A549 (cell line): Measurements from ENCODE around the gene CNOT1.

Source experiments
- CBX2 ChIP-seq: fragments of 200-600 bp; sonication (generic); IDR thresholded peaks from 2 replicates; pipeline ENCODE4 v1.6.1; 2016; ENCODE audit warnings: low read depth, mild to moderate bottlenecking, borderline replicate concordance
- CTCF ChIP-seq: fragments of >200 bp; sonication (Bioruptor Twin); formaldehyde crosslinking; IDR thresholded peaks from 3 replicates; pipeline ENCODE4 v1.5.1; 2016
- EP300 ChIP-seq, 2 experiments: fragments of >200 bp; sonication (Bioruptor Twin); formaldehyde crosslinking; IDR thresholded peaks; 2 replicates in 1 of 2; 3 replicates in 1 of 2; pipeline ENCODE4 v1.6.1; 2016 to 2017
- MAX ChIP-seq: IDR thresholded peaks from 2 replicates; pipeline ENCODE4 v1.6.1; 2012
- MAZ ChIP-seq: fragments of 150-350 bp; IDR thresholded peaks from 2 replicates; pipeline ENCODE4 v1.6.1; 2014; ENCODE audit warnings: antibody characterized with exemption, low read depth, low read length, borderline replicate concordance
- MYC ChIP-seq: IDR thresholded peaks from 2 replicates; pipeline ENCODE4 v1.6.1; 2012; ENCODE audit warnings: mild to moderate bottlenecking, inconsistent platforms, low read length, improper control_type of control experiment, borderline replicate concordance
- POLR2A ChIP-seq: IDR thresholded peaks from 2 replicates; pipeline ENCODE4 v1.6.1; 2012; ENCODE audit warnings: mild to moderate bottlenecking, low read length
- REST ChIP-seq: fragments of 200-600 bp; sonication (generic); IDR thresholded peaks from 2 replicates; pipeline ENCODE4 v1.6.1; 2016; ENCODE audit warnings: antibody characterized with exemption, mild to moderate bottlenecking, moderate library complexity

- TF ChIP-seq CTCF (peak; percentile 60), MAX (0 out of 2 replicates have a peak, but pooled peaks have one; percentile 24), EP300 (IDR thresholded peaks at IDR 0.05) (no peak), MYC (no peak), POLR2A (no peak), MAZ (no peak), CBX2 (no peak), REST (no peak)
These were observed 8.8 kb upstream of the CNOT1 start for GRCh38 chr16:58638148-58639036.
